Activated CD8-positive, alpha-beta memory T cell treated with anti-CD3 and anti-CD28 coated beads for 36 hours (primary cell): ENCODE measurements around the gene AIG1. TPM values are rescaled to one million over a fixed set of nuclear protein-coding genes. Genes with fewer than 3 reads are reported as not detected.
"Not testable (repeated sequence)": the region's sequence is repeated elsewhere in the genome, so short reads cannot be mapped to it uniquely, and the experiment has no call there.

ENCODE experiments used
- CTCF ChIA-PET: fragments of 350-600 bp; sonication (Branson Sonifier 250); formaldehyde crosslinking; loops from one replicate; lab custom pipeline; 2021; ENCODE audit warnings: antibody characterized with exemption; lab: Charles Lee
- POLR2A ChIA-PET: fragments of 350-600 bp; sonication (Branson Sonifier 250); formaldehyde crosslinking; loops from one replicate; lab custom pipeline; 2021; ENCODE audit warnings: antibody characterized with exemption; lab: Charles Lee
- total RNA-seq, 2 experiments: library from RNA; stranded (reverse); gene quantifications; one replicate each; pipeline ENCODE4 v1.2.3, GENCODE V29; 2021

The AIG1 gene
- total RNA-seq, result 10 to 100 TPM; 11.1 to 11.2 TPM

GRCh38 chr6:143060806-143061596 is at the start of gene AIG1:
TSS of gene AIG1 (plus strand) at chr6:143060889. CDS start at chr6:143060926, 37 bp downstream.
- ChIA-PET POLR2A (interaction anchor here (0.7 kb wide), 1 partner anchor 114 kb away, joined by 8 read pairs; no protein-coding TSS in a partner anchor), CTCF (interaction anchor here (1.8 kb wide), 1 partner anchor 36 kb away, joined by 4 read pairs; no protein-coding TSS in a partner anchor)

GRCh38 chr6:143014764-143015163 is 45.9 kb upstream of the AIG1 start:
- POLR2A ChIA-PET, result interaction anchor here (0.6 kb wide), 1 partner anchor 158 kb away, joined by 3 read pairs; no protein-coding TSS in a partner anchor
- CTCF ChIA-PET, result no interaction called here

DNA sequence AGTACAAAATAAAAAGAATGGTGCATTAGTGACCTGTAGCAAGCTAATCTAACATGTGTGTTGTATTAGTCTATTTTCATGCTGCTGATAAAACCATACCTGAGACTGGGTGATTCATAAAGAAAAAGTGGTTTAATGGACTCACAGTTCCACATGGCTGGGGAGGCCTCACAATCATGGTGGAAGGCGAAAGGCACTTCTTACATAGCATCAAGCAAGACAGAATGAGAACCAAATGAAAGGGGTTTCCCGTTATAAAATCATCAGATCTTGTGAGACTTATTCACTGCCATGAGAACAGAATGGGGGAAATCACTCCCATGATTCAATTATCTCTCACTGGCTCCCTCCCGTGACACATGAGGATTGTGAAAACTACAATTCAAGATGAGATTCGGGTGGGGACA is 45.4 kb upstream of the AIG1 start:
- ChIA-PET POLR2A (interaction anchor here (0.6 kb wide), 1 partner anchor 159 kb away, joined by 3 read pairs; no protein-coding TSS in a partner anchor), CTCF (no interaction called here)

GRCh38 chr6:143018955-143019354 is 41.7 kb upstream of the AIG1 start:
- ChIA-PET CTCF (no interaction called here), POLR2A (no interaction called here)

- CTCF ChIA-PET, POLR2A ChIA-PET: not testable (repeated sequence)
These were observed 39.8 kb upstream of the AIG1 start for GRCh38 chr6:143020862-143021261.

- ChIA-PET POLR2A (no interaction called here), CTCF (no interaction called here)
These were observed 39.1 kb upstream of the AIG1 start for GRCh38 chr6:143021543-143021942.

GRCh38 chr6:143022587-143022986 is 38.1 kb upstream of the AIG1 start:
- ChIA-PET CTCF (interaction anchor here (1.3 kb wide), 1 partner anchor 87 kb away, joined by 3 read pairs; no protein-coding TSS in a partner anchor), POLR2A (no interaction called here)

DNA sequence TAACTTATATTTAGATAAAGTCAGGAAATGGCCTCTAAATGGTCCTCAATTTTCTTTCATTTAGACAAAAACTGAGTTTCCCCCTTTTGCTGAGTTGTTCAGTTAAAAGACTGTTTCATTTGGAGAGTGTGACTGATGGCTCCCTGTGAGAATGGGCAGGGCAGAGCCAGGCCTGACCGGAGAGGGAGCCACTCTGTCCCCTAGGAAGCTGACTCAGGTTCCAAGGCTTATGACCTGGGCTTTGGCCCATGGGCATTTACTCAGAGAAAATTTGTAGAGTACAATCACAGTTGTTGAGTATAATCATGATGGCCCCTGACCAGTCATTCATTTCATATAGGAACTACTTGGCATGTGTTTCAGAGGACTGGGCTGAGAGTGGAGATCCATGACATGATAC is 37.0 kb upstream of the AIG1 start:
- ChIA-PET POLR2A (no interaction called here), CTCF (interaction anchor here (1.3 kb wide), 1 partner anchor 88 kb away, joined by 3 read pairs; no protein-coding TSS in a partner anchor)

DNA sequence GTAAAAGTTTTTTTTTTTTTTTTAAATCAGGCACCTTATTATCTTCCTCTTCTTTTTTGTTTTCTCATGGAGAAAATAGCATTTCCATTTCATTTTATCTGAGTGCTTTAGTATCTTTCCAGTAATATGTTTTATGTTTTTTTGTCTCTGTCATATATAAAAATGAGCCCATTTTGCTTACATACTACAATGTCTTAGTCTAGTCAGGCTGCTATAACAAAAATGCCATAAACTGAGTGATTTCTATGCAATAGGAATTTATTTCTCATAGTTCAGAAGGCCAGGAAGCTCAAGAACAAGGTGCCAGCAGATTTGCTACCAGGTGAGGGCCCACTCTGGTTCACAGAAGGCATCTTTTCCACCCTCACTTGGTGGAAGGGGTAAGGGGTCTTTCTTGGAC is 35.7 kb upstream of the AIG1 start:
- POLR2A ChIA-PET, result no interaction called here
- CTCF ChIA-PET, result no interaction called here

DNA sequence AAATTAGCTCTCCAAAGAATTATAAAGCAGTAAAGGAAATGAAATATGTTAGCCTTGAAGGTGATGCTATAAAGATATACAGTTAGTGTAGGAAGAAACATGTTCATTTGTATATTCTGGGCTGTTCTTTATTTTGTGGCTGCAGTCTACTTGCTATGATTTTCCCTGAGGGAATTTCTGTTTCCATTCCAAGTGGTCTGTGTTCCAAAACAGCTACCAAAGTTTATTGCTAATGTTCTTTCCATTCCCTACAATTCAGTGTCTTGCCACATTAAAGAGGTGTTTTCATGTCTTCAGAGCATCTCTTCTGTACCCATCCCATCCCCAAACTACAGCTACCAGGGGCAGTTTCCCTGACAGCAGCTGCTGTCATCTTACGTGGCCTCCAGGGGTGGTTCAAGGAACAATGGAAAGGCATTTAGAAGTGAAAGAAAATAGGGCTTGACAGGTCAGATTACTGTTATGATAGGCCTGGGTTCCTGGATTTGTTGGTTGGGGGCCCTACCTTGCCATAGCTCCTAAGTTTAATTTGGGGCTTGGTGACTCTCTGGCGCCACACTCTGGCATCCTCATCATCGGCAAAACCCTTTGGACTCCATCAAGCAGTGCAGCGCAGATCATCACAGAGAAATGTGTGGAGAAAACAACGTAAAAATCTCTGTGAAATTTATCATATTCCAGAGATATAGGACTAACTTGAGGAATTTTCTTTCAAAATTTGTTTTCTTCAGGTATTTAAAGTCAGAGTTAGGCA is 33.8 kb upstream of the AIG1 start:
- ChIA-PET CTCF (interaction anchor here (0.5 to 1.7 kb wide), 4 partner anchors 334 to 552 kb away, joined by 3 to 6 read pairs (median 4); no protein-coding TSS in a partner anchor), POLR2A (no interaction called here)

DNA sequence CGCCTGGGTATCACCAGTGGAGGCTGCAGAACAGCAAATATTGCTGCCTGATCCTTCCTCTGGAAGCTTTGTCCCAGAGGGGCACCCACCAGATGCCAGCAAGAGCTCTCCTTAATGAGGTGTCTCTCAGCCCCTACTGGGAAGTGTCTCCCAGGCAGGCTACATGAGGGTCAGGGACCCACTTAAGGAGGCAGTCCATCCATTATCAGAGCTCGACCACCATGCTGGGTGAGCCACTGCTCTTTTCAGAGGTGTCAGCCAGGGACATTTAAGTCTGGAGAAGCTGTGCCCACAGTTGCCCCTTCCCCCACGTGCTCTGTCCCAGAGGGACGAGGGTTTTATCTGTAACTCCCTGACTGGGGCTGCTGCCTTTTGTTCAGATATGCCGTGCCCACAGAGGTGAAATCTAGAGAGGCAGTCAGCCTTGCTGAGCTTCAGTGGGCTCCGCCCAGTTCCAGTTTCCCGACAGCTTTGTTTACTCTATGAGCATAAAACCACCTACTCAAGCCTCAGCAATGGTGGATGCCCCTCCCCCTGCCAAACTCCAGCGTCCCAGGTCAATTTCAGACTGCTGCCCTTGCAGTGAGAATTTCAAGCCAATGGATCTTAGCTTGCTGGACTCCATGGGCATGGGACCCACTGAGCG is 25.9 kb upstream of the AIG1 start:
- ChIA-PET CTCF (no interaction called here), POLR2A (interaction anchor here (0.5 kb wide), 1 partner anchor 388 kb away, joined by 3 read pairs; no protein-coding TSS in a partner anchor)

DNA sequence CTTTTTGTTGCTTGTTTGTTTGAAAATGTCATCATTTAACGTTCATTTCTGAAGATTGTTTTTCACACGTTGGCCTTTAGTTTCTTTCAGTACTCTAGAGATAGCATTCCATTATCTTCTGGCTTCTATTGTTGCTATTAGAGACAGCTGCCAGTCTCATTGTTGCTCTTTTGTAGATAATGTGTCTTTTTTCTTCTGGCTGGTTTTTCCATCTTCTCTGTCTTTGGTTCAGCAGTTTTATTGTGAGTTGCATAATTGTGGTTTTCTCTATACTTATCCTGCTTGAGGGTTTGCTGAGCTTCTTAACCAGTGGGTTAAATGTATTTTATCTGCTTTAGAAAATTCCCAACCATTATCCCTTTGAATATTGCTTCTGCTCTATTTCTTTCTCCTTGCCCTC is 23.2 kb upstream of the AIG1 start:
- ChIA-PET CTCF (no interaction called here), POLR2A (no interaction called here)

DNA sequence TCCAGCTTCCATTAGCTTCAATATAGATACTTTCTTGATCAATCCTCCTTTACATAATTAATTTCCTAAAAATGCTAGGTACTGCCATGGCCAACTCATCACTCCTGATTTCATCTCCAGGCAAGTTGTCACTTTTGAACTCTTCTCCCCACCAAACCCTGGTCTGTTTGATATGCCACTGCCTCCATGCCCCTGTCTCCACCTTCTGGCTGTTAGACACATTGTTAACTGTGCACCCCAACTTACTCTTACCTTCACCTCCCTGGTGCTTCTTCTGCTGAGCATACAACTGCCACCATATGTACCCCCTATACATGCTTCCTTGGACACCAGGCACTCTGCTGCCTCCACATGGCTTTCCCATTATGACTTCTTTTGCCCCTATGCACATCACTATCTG is 21.9 kb upstream of the AIG1 start:
- CTCF ChIA-PET, result no interaction called here

DNA sequence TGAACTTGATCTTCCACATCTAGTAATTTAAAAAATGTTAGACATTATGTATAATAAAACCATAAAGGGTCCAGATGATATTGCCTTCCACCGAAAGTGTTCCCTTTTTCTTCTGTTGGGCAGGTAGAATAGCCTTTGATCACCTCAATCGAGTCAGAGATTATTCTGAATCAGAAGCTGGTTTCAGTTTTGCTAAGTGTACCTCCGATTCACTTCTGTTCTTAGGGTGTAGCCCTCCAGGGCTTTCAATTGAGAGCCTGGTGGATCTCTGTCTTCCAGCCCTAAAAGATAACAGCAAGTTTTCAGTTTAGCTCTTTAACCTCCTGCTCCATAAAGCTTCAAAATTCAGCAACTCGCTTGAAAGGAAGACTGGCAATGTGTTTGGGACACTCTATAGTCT is 21.1 kb upstream of the AIG1 start:
- POLR2A ChIA-PET, result interaction anchor here (0.6 kb wide), 1 partner anchor 21 kb away, joined by 3 read pairs; no protein-coding TSS in a partner anchor

More for the DNA sequence above, 21.9 kb upstream of the AIG1 start:
- POLR2A ChIA-PET, result interaction anchor here (0.6 kb wide), 1 partner anchor 21 kb away, joined by 3 read pairs; no protein-coding TSS in a partner anchor

GRCh38 chr6:143040018-143040417 is 20.7 kb upstream of the AIG1 start:
- ChIA-PET POLR2A (no interaction called here), CTCF (no interaction called here)

More for the DNA sequence above, 21.1 kb upstream of the AIG1 start:
- CTCF ChIA-PET, result no interaction called here

DNA sequence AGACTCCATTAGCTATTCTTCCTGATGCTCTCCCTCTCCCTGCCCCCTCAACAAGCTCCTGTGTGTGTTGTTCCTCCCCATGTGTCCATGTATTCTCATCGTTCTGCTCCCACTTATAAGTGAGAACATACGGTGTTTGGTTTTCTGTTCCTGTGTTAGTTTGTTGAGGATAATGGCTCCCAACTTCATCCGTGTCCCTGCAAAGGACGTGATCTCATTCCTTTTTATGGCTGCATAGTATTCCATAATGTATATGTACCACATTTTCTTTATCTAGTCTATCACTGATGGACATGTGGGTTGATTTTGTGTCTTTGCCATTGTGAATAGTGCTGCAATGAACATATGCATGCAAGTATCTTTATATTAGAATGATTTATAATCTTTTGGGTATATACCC is 16.3 kb upstream of the AIG1 start:
- POLR2A ChIA-PET, CTCF ChIA-PET: not testable (repeated sequence)

DNA sequence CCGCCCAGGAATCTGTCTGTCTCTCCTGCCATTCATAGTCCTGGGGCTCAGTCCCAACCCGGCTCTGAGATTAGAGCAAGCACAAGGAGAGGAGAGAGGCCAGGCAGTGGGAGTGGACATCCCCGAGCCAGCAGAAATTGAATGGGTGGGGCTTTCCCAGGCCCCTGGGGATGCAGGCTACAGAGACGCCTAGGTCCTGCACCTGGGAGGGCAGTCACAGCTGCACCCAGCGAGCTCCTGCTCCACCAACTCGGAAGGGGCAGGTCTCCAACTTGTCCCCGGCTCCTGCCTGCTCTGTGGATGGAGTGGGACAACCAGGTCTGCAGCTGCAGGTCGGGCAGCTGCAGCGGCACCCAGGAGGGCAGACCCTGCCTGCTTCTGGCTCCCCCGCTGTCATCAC is 11.1 kb upstream of the AIG1 start:
- ChIA-PET CTCF (interaction anchor here (1.1 kb wide), 1 partner anchor 356 kb away, joined by 3 read pairs; no protein-coding TSS in a partner anchor), POLR2A (no interaction called here)

GRCh38 chr6:143050509-143050908 is 10.2 kb upstream of the AIG1 start:
- ChIA-PET POLR2A (no interaction called here), CTCF (no interaction called here)

- CTCF ChIA-PET, result no interaction called here
- POLR2A ChIA-PET, result no interaction called here
These were observed 8.4 kb upstream of the AIG1 start for GRCh38 chr6:143052282-143052681.
